Skeletal muscle satellite cell (primary cell): ENCODE data around the gene FHIT.

Source experiments
- H3K27me3 ChIP-seq: 2 replicates; pipeline ENCODE4 v1.7.0; 2013; ENCODE audit warnings: low read length; ENCODE audit not compliant: control insufficient read depth, insufficient read depth
- H3K36me3 ChIP-seq: 2 replicates; pipeline ENCODE4 v1.7.0; 2013; ENCODE audit warnings: mild to moderate bottlenecking, control low read depth, low read length; ENCODE audit not compliant: insufficient read depth
- H3K4me1 ChIP-seq: 2 replicates; pipeline ENCODE4 v1.7.0; 2013; ENCODE audit warnings: low read length; ENCODE audit not compliant: control insufficient read depth, insufficient read depth
- H3K4me2 ChIP-seq: 2 replicates; pipeline ENCODE4 v1.7.0; 2013; ENCODE audit warnings: mild to moderate bottlenecking, low read length
- H3K4me3 ChIP-seq: 2 replicates; pipeline ENCODE4 v1.7.0; 2013; ENCODE audit warnings: low read length
- H3K9ac ChIP-seq: 2 replicates; pipeline ENCODE4 v1.7.0; 2013; ENCODE audit warnings: mild to moderate bottlenecking, low read depth, low read length, moderate library complexity
- H3K9me3 ChIP-seq: replicated peaks from 2 replicates; pipeline ENCODE4 v1.7.0; 2013; ENCODE audit warnings: mild to moderate bottlenecking, control low read depth, low read length

Gene FHIT

GRCh38 chr3:60176614-60177013 lies 1074.6 kb downstream of the FHIT start:
- H3K4me1 ChIP-seq: no peaks in the 10 kb centered on the region
- no peak overlapping the region for H3K9ac ChIP-seq
- H3K4me3 ChIP-seq: no peak overlapping the region
- H3K9me3 ChIP-seq: no peaks in the 10 kb centered on the region
- H3K4me2 ChIP-seq: no peak overlapping the region
- no peaks in the 10 kb centered on the region for H3K36me3 ChIP-seq
- H3K27me3 ChIP-seq: no peaks in the 10 kb centered on the region

GRCh38 chr3:60175680-60176079 lies 1075.6 kb downstream of the FHIT start:
- Histone ChIP-seq H3K27me3 (no peaks in the 10 kb centered on the region), H3K36me3 (no peaks in the 10 kb centered on the region), H3K9me3 (no peaks in the 10 kb centered on the region), H3K4me3 (no peak overlapping the region), H3K4me2 (no peak overlapping the region), H3K4me1 (no peaks in the 10 kb centered on the region), H3K9ac (no peak overlapping the region)

GRCh38 chr3:60169755-60170154 lies 1081.5 kb downstream of the FHIT start:
- H3K4me2 ChIP-seq: no peak overlapping the region
- H3K9me3 ChIP-seq: no peaks in the 10 kb centered on the region
- no peak overlapping the region for H3K9ac ChIP-seq
- H3K27me3 ChIP-seq: no peaks in the 10 kb centered on the region
- H3K4me3 ChIP-seq: no peak overlapping the region
- no peaks in the 10 kb centered on the region for H3K36me3 ChIP-seq
- H3K4me1 ChIP-seq: no peaks in the 10 kb centered on the region

GRCh38 chr3:60167186-60167585 lies 1084.1 kb downstream of the FHIT start:
- H3K9me3 ChIP-seq: no peaks in the 10 kb centered on the region
- no peaks in the 10 kb centered on the region for H3K27me3 ChIP-seq
- no peak overlapping the region for H3K4me3 ChIP-seq
- no peak overlapping the region for H3K9ac ChIP-seq
- no peaks in the 10 kb centered on the region for H3K4me1 ChIP-seq
- H3K4me2 ChIP-seq: no peak overlapping the region
- no peaks in the 10 kb centered on the region for H3K36me3 ChIP-seq

- Histone ChIP-seq H3K4me1 (no peaks in the 10 kb centered on the region), H3K9ac (no peak overlapping the region), H3K27me3 (no peaks in the 10 kb centered on the region), H3K9me3 (no peaks in the 10 kb centered on the region), H3K4me3 (no peak overlapping the region), H3K36me3 (no peaks in the 10 kb centered on the region), H3K4me2 (no peak overlapping the region)
Observed at GRCh38 chr3:60160822-60161748, 1090.2 kb downstream of the FHIT start.

- Histone ChIP-seq H3K27me3 (no peaks in the 10 kb centered on the region), H3K36me3 (no peaks in the 10 kb centered on the region), H3K4me1 (no peaks in the 10 kb centered on the region), H3K9ac (no peak overlapping the region), H3K4me2 (no peak overlapping the region), H3K9me3 (no peaks in the 10 kb centered on the region), H3K4me3 (no peak overlapping the region)
Observed at GRCh38 chr3:60160111-60160821, 1091.0 kb downstream of the FHIT start.

GRCh38 chr3:60158035-60158434 lies 1093.2 kb downstream of the FHIT start:
- no peak overlapping the region for H3K4me2 ChIP-seq
- H3K9me3 ChIP-seq: no peaks in the 10 kb centered on the region
- no peak overlapping the region for H3K4me3 ChIP-seq
- no peaks in the 10 kb centered on the region for H3K36me3 ChIP-seq
- H3K27me3 ChIP-seq: no peaks in the 10 kb centered on the region
- H3K9ac ChIP-seq: no peak overlapping the region
- H3K4me1 ChIP-seq: no peaks in the 10 kb centered on the region

GRCh38 chr3:60154011-60154410 lies 1097.2 kb downstream of the FHIT start:
- Histone ChIP-seq H3K27me3 (no peaks in the 10 kb centered on the region), H3K9ac (no peak overlapping the region), H3K4me1 (no peaks in the 10 kb centered on the region), H3K9me3 (no peaks in the 10 kb centered on the region), H3K4me3 (no peak overlapping the region), H3K4me2 (no peak overlapping the region), H3K36me3 (no peaks in the 10 kb centered on the region)

GRCh38 chr3:60153221-60153999 lies 1097.8 kb downstream of the FHIT start:
- H3K9me3 ChIP-seq: no peaks in the 10 kb centered on the region
- no peaks in the 10 kb centered on the region for H3K36me3 ChIP-seq
- H3K4me1 ChIP-seq: no peaks in the 10 kb centered on the region
- no peak overlapping the region for H3K4me2 ChIP-seq
- no peak overlapping the region for H3K9ac ChIP-seq
- H3K4me3 ChIP-seq: no peak overlapping the region
- H3K27me3 ChIP-seq: no peaks in the 10 kb centered on the region

- Histone ChIP-seq H3K9ac (no peak overlapping the region), H3K9me3 (no peaks in the 10 kb centered on the region), H3K36me3 (no peaks in the 10 kb centered on the region), H3K4me1 (no peaks in the 10 kb centered on the region), H3K4me3 (no peak overlapping the region), H3K27me3 (no peaks in the 10 kb centered on the region), H3K4me2 (no peak overlapping the region)
Observed at GRCh38 chr3:60149501-60149900, 1101.8 kb downstream of the FHIT start.

- Histone ChIP-seq H3K4me2 (no peak overlapping the region), H3K9ac (no peak overlapping the region)
Observed at GRCh38 chr3:60147249-60147950, 1103.9 kb downstream of the FHIT start.

More at GRCh38 chr3:60147249-60147950, 1103.9 kb downstream of the FHIT start:
- no peaks in the 10 kb centered on the region for H3K9me3 ChIP-seq
- no peak overlapping the region for H3K4me3 ChIP-seq
- H3K4me1 ChIP-seq: no peaks in the 10 kb centered on the region
- no peaks in the 10 kb centered on the region for H3K36me3 ChIP-seq
- no peaks in the 10 kb centered on the region for H3K27me3 ChIP-seq
